Panc1 (cell line): Measurements from ENCODE around the gene ANXA6. TPM values are rescaled to one million over a fixed set of nuclear protein-coding genes. Genes with fewer than 3 reads are reported as not detected.

ENCODE experiments used
- ATAC-seq: fragments of 200-7000 bp; cut with Tn5 transposase; 2 replicates; pipeline ENCODE4 v1.9.1; 2020; ENCODE audit warnings: mild to moderate bottlenecking, moderate library complexity
- BruUV-seq: library from RNA; stranded (reverse); fragments of 400-500 nt; replicated peaks from 2 replicates; lab custom pipeline; 2021; lab: Mats Ljungman, UMichigan
- CTCF ChIA-PET: fragments of 300-600 bp; sonication (Branson Sonifier 250); formaldehyde crosslinking; loops from one replicate; lab custom pipeline; 2022; ENCODE audit warnings: antibody characterized with exemption; lab: Charles Lee
- POLR2A ChIA-PET: fragments of 300-600 bp; sonication (Branson Sonifier 250); formaldehyde crosslinking; loops from one replicate; lab custom pipeline; 2022; ENCODE audit warnings: antibody characterized with exemption; lab: Charles Lee
- DNase-seq: peaks from one replicate; pipeline ENCODE4 v3.0.0-alpha.2; 2010; ENCODE audit warnings: low read depth, low spot score
- H3K27ac ChIP-seq: 2 replicates; pipeline ENCODE4 v1.5.1; 2011; ENCODE audit warnings: mild to moderate bottlenecking, low read length, inconsistent platforms
- H3K27me3 ChIP-seq: fragments of 200-500 bp; sonication (Bioruptor generic); 2 replicates; pipeline ENCODE4 v1.6.0; 2014; ENCODE audit warnings: low read length, inconsistent platforms; ENCODE audit not compliant: control insufficient read depth, insufficient read depth
- H3K36me3 ChIP-seq: fragments of 200-500 bp; sonication (Bioruptor generic); 2 replicates; pipeline ENCODE4 v1.5.1; 2014; ENCODE audit warnings: inconsistent platforms, mild to moderate bottlenecking, low read length, moderate library complexity; ENCODE audit not compliant: control insufficient read depth, insufficient read depth
- H3K4me1 ChIP-seq: 2 replicates; pipeline ENCODE4 v1.5.1; 2011; ENCODE audit warnings: inconsistent platforms, mild to moderate bottlenecking, low read length, moderate library complexity; ENCODE audit not compliant: control insufficient read depth, insufficient read depth
- H3K4me3 ChIP-seq, 2 experiments: 2 replicates each; pipeline ENCODE4 v1.5.1; 2011 to 2012; ENCODE audit warnings: low read depth in 2 of 2, low read length in 2 of 2, mild to moderate bottlenecking in 2 of 2, inconsistent platforms in 1 of 2, moderate library complexity in 1 of 2
- H3K9me3 ChIP-seq: fragments of 200-500 bp; sonication (Bioruptor generic); 2 replicates; pipeline ENCODE4 v1.5.1; 2014; ENCODE audit warnings: low read depth, mild to moderate bottlenecking, inconsistent platforms, low read length, moderate library complexity; ENCODE audit not compliant: control insufficient read depth, insufficient read depth
- CTCF ChIP-seq: fragments of 450-650 bp; IDR thresholded peaks from 2 replicates; pipeline ENCODE4 v1.5.1; 2017; ENCODE audit warnings: mild to moderate bottlenecking
- POLR2AphosphoS5 ChIP-seq: IDR thresholded peaks from 2 replicates; pipeline ENCODE4 v1.6.1; 2012; ENCODE audit warnings: mild to moderate bottlenecking, low read depth, low read length, moderate library complexity
- REST ChIP-seq, 2 experiments: IDR thresholded peaks; 2 replicates each; pipeline ENCODE4 v1.6.1; 2011 to 2012; ENCODE audit warnings: low read depth in 2 of 2, control low read depth in 1 of 2, low read length in 1 of 2, mild to moderate bottlenecking in 1 of 2, moderate library complexity in 1 of 2; ENCODE audit not compliant: insufficient read depth in 1 of 2
- SIN3A ChIP-seq: IDR thresholded peaks from 2 replicates; pipeline ENCODE4 v1.6.1; 2012; ENCODE audit warnings: low read depth, mild to moderate bottlenecking, low read length, moderate library complexity, borderline replicate concordance; ENCODE audit not compliant: insufficient read depth
- TCF7L2 ChIP-seq: IDR thresholded peaks from 2 replicates; pipeline ENCODE4 v1.6.1; 2011; ENCODE audit warnings: mild to moderate bottlenecking, low read depth, low read length, inconsistent platforms
- in situ Hi-C: cut with HindIII; loops from 2 replicates; pipeline ENCODE4 v1.10.0; 2016; ENCODE audit warnings: low sequenced_read_pairs, low pct_unique_long_range_greater_than_20kb
- intact Hi-C: fragments of 100-400 bp; cut with micrococcal nuclease; formaldehyde crosslinking; loops from one replicate; pipeline ENCODE4 v1.10.0; 2022; ENCODE audit not compliant: unreplicated experiment
- total RNA-seq: library from RNA; stranded (reverse); gene quantifications from one replicate; pipeline ENCODE4 v1.2.1, GENCODE V29; 2021; ENCODE audit not compliant: unreplicated experiment

ANXA6 gene
- total RNA-seq, 1 experiment from 2014 or later: 60.0 TPM

GRCh38 chr5:151174612-151175101 is 17.1 kb upstream of the ANXA6 start:
- TF ChIP-seq SIN3A: no peak
- no peak for TF ChIP-seq POLR2AphosphoS5
- TF ChIP-seq CTCF: no peak
- no TSS peak for BruUV-seq
- no peak overlapping the region for H3K27ac ChIP-seq
- H3K27me3 ChIP-seq: no peaks in the 10 kb centered on the region
- H3K9me3 ChIP-seq: no peaks in the 10 kb centered on the region
- no peaks in the 10 kb centered on the region for H3K36me3 ChIP-seq
- ATAC-seq (no peak), DNase-seq (no peak)
- H3K4me1 ChIP-seq: peaks cover 2% of the 10 kb centered on the region; the same call in 1 of the 2 replicates
- POLR2A ChIA-PET: no interaction called here
- CTCF ChIA-PET: no interaction called here
- in situ Hi-C loops (no loop called here), intact Hi-C loops (no loop called here)
- no peak overlapping the region for H3K4me3 ChIP-seq

DNA sequence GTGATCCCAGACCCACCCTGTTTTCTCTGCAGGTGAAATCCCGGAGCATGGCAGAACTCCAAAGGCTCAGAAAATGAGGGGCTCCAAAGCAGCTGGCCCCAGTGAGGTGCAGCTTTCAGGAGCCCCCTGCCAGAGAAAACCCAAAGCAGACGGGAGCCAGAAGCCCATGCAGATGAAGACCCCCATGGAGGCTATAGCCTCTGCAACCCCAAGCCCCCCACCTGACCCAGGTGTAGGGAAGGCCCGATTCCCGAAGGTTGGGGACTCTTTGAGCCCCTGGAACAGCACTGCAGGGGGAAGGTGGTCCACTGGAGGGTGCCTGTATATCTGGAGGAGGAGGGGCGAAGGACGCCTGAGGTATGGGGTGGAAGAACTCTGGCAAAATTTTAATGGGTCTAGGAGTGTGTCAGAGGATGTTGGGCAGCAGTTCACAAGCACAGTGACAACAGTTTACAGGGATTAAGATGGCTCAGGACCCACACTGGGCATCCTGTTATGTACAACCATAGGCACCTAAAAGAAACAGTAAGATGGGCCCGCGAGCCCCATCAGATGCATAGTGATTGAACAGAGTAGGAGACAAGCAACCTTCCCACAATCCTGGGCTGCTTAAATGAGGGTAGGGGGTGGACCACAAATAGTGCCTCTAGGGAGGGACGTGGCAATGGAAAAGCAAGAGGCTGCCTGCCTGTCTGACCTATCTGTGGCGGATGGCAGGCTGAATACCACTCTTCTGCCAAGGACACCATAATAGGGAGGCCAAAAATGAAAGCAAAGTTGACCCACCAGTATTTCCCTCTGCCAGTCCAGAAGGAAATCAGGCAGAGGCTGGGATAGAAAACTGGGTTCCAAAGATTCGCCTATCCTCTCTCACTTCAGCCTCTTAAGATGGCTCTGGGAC is 16.4 kb upstream of the ANXA6 start:
- TF ChIP-seq TCF7L2 (no peak), SIN3A (no peak), POLR2AphosphoS5 (no peak), CTCF (no peak), REST (IDR thresholded peaks at IDR 0.05; ENCODE audit: insufficient read depth in 1 of 2, low read depth in 2 of 2, low read length in 1 of 2) (no peak)
- intact Hi-C loops (no loop called here), in situ Hi-C loops (no loop called here)
- ATAC-seq (peak; percentile 63), DNase-seq (no peak)
- no TSS peak for BruUV-seq
- Histone ChIP-seq H3K27ac (no peak overlapping the region), H3K36me3 (no peaks in the 10 kb centered on the region), H3K4me1 (peaks cover 2% of the 10 kb centered on the region; the same call in 1 of the 2 replicates), H3K9me3 (no peaks in the 10 kb centered on the region), H3K4me3 (no peak overlapping the region), H3K27me3 (no peaks in the 10 kb centered on the region)
- ChIA-PET CTCF (interaction anchor here (1.1 kb wide), 1 partner anchor 9 kb away, joined by 4 read pairs; no protein-coding TSS in a partner anchor), POLR2A (no interaction called here)
